Natural killer cell treated with Interleukin-12 subunit alpha and Interleukin-12 subunit beta and Interleukin-15 and Interleukin-18, amount 100 ng/mL, for 72 hours (primary cell): ENCODE results near the gene NPLOC4. TPM values are rescaled to one million over a fixed set of nuclear protein-coding genes. Genes with fewer than 3 reads are reported as not detected.

Experiments used
- ATAC-seq, 2 donors: fragments of 150-1000 bp; cut with Tn5 transposase in 1 of 2; sonication (Bioruptor Pico), chemical (Tn5 transposase) in 1 of 2; 2 replicates each; pipeline ENCODE4 v1.10.0; 2021
- DNase-seq: peaks from one replicate; pipeline ENCODE4 v3.0.0; 2022; ENCODE audit warnings: low spot score
- H3K27ac Mint-ChIP-seq, 2 donors: 1 replicate in 1 of 2; 2 replicates in 1 of 2; pipeline ENCODE4 v1.8.0; 2022; ENCODE audit warnings: mixed read lengths in 2 of 2, mild to moderate bottlenecking in 1 of 2, moderate library complexity in 1 of 2
- H3K27me3 Mint-ChIP-seq, 2 donors: 1 replicate in 1 of 2; 2 replicates in 1 of 2; pipeline ENCODE4 v1.8.0; 2022; ENCODE audit warnings: mixed read lengths in 2 of 2
- H3K36me3 Mint-ChIP-seq: one replicate; pipeline ENCODE4 v1.8.0; 2022; ENCODE audit warnings: mixed read lengths
- H3K4me1 Mint-ChIP-seq, 2 donors: 1 replicate in 1 of 2; 2 replicates in 1 of 2; pipeline ENCODE4 v1.8.0; 2022; ENCODE audit warnings: low read depth in 2 of 2, mixed read lengths in 2 of 2, mild to moderate bottlenecking in 1 of 2
- H3K4me3 Mint-ChIP-seq: one replicate; pipeline ENCODE4 v1.8.0; 2022; ENCODE audit warnings: mixed read lengths
- H3K9me3 Mint-ChIP-seq: 2 replicates; pipeline ENCODE4 v1.8.0; 2022; ENCODE audit warnings: mixed read lengths
- total RNA-seq, 2 donors: library from RNA; stranded (reverse); gene quantifications; one replicate each; pipeline ENCODE4 v1.2.3, GENCODE V29; 2022

NPLOC4 gene
- total RNA-seq, 2 donors from 2014 or later: 161 to 174 TPM

- ATAC-seq (no peak), DNase-seq (no peak)
- no peaks in the 10 kb centered on the region for H3K27me3 Mint-ChIP-seq
- H3K27ac Mint-ChIP-seq: peak overlapping the region; percentile 91 to 96
- no peaks in the 10 kb centered on the region for H3K9me3 Mint-ChIP-seq
- peaks cover 30% of the 10 kb centered on the region for H3K36me3 Mint-ChIP-seq
- H3K4me1 Mint-ChIP-seq: peaks cover 28 to 37% of the 10 kb centered on the region in 2 donors
- peak overlapping the region; percentile 97 for H3K4me3 Mint-ChIP-seq
Measured at GRCh38 chr17:81509207-81509971, 127.5 kb downstream of the NPLOC4 start.

GRCh38 chr17:81508639-81509206 lies 128.2 kb downstream of the NPLOC4 start:
- H3K4me3 Mint-ChIP-seq: peak overlapping the region; percentile 97
- H3K27me3 Mint-ChIP-seq: no peaks in the 10 kb centered on the region
- H3K27ac Mint-ChIP-seq: peak overlapping the region; percentile 91 to 96
- DNase-seq (no peak), ATAC-seq (no peak)
- peaks cover 30% of the 10 kb centered on the region for H3K36me3 Mint-ChIP-seq
- H3K4me1 Mint-ChIP-seq: peaks cover 28 to 36% of the 10 kb centered on the region in 2 donors
- H3K9me3 Mint-ChIP-seq: no peaks in the 10 kb centered on the region

Other genes with a start within 250 kb of the NPLOC4 start
- under 1 TPM; 0.52 to 0.84 TPM for gene BAHCC1, start 241.7 kb downstream of the NPLOC4 start, total RNA-seq
- 1,000 to 10,000 TPM; 4,962 to 5,145 TPM for gene ACTG1, start 124.3 kb downstream of the NPLOC4 start, total RNA-seq
- under 1 TPM; 0.21 to 0.64 TPM for gene FSCN2, start 108.7 kb downstream of the NPLOC4 start, total RNA-seq
- gene FAAP100, start 84.8 kb downstream of the NPLOC4 start, total RNA-seq: 10 to 100 TPM; 35.5 to 76.6 TPM
- under 1 TPM in 1 of 2 donors, not detected in 1; 0.50 TPM for gene TSPAN10, start 84 bp upstream of the NPLOC4 start, total RNA-seq
- gene PDE6G, start 19.4 kb upstream of the NPLOC4 start, total RNA-seq: 1 to 10 TPM; 4.8 to 8.9 TPM
- 10 to 100 TPM; 35.2 to 45.6 TPM for gene OXLD1, start 29.5 kb upstream of the NPLOC4 start, total RNA-seq
- 10 to 100 TPM; 38.0 to 90.1 TPM for gene CCDC137, start 29.6 kb upstream of the NPLOC4 start, total RNA-seq
- 10 to 100 TPM; 35.5 to 54.7 TPM for gene ARL16, start 46.7 kb upstream of the NPLOC4 start, total RNA-seq
- gene HGS, start 46.9 kb upstream of the NPLOC4 start, total RNA-seq: 100 to 1,000 TPM; 140 to 220 TPM
- gene MRPL12, start 66.3 kb upstream of the NPLOC4 start, total RNA-seq: 100 to 1,000 TPM in 1 of 2 donors, 10 to 100 TPM in 1; 98.7 to 226 TPM
- gene SLC25A10, start 75.2 kb upstream of the NPLOC4 start, total RNA-seq: 10 to 100 TPM; 17.5 to 36.3 TPM
- not detected for gene GCGR, start 167.0 kb upstream of the NPLOC4 start, total RNA-seq
- gene MCRIP1, start 196.2 kb upstream of the NPLOC4 start, total RNA-seq: 100 to 1,000 TPM in 1 of 2 donors, 10 to 100 TPM in 1; 83.9 to 104 TPM
- not detected for gene PPP1R27, start 197.9 kb upstream of the NPLOC4 start, total RNA-seq
- 100 to 1,000 TPM; 691 to 774 TPM for gene P4HB, start 223.4 kb upstream of the NPLOC4 start, total RNA-seq
- gene ARHGDIA, start 234.2 kb upstream of the NPLOC4 start, total RNA-seq: 100 to 1,000 TPM; 874 to 929 TPM